Fibroblast of skin of right biceps (primary cell): Measurements from ENCODE around the gene TMEM179.

ENCODE experiments used
- DNase-seq: peaks from one replicate; pipeline ENCODE4 v3.0.0-alpha.2; 2013

TMEM179 gene

GRCh38 chr14:104554088-104554607 is 50.4 kb downstream of the TMEM179 start:
- DNase-seq = no peak

GRCh38 chr14:104553166-104554087 is 51.1 kb downstream of the TMEM179 start:
- no peak for DNase-seq

GRCh38 chr14:104552738-104553125 is 51.8 kb downstream of the TMEM179 start:
- DNase-seq = no peak

- no peak for DNase-seq
These were observed 52.5 kb downstream of the TMEM179 start for GRCh38 chr14:104551851-104552737.

- DNase-seq = no peak
These were observed 53.5 kb downstream of the TMEM179 start for GRCh38 chr14:104550861-104551728.

GRCh38 chr14:104550340-104550860 is 54.2 kb downstream of the TMEM179 start:
- DNase-seq = no peak

- DNase-seq = no peak
These were observed 54.8 kb downstream of the TMEM179 start for GRCh38 chr14:104549536-104550339.

GRCh38 chr14:104548802-104549535 is 55.6 kb downstream of the TMEM179 start:
- DNase-seq = no peak

- DNase-seq = no peak
These were observed 56.4 kb downstream of the TMEM179 start for GRCh38 chr14:104547998-104548700.

GRCh38 chr14:104547310-104547997 is 57.1 kb downstream of the TMEM179 start:
- DNase-seq = no peak

GRCh38 chr14:104546591-104547309 is 57.8 kb downstream of the TMEM179 start:
- DNase-seq = no peak

GRCh38 chr14:104545942-104546501 is 58.5 kb downstream of the TMEM179 start:
- no peak for DNase-seq

- no peak for DNase-seq
These were observed 59.2 kb downstream of the TMEM179 start for GRCh38 chr14:104545151-104545941.

GRCh38 chr14:104544362-104544961 is 60.1 kb downstream of the TMEM179 start:
- DNase-seq = no peak

- DNase-seq = no peak
These were observed 61.4 kb downstream of the TMEM179 start for GRCh38 chr14:104542871-104543830.
